CD4-positive, alpha-beta memory T cell (primary cell): Measurements from ENCODE around the gene SPATA2. TPM values are rescaled to one million over a fixed set of nuclear protein-coding genes. Genes with fewer than 3 reads are reported as not detected.

Source experiments
- CTCF ChIA-PET: fragments of 350-600 bp; sonication (Branson Sonifier 250); formaldehyde crosslinking; loops from one replicate; lab custom pipeline; 2021; ENCODE audit warnings: inconsistent platforms; ENCODE audit not compliant: partially characterized antibody; lab: Charles Lee
- POLR2A ChIA-PET: fragments of 350-600 bp; sonication (Branson Sonifier 250); formaldehyde crosslinking; loops from one replicate; lab custom pipeline; 2021; ENCODE audit not compliant: partially characterized antibody; lab: Charles Lee
- DNase-seq, 5 donors: peaks; one replicate each; pipeline versions ENCODE4 v3.0.0 to v3.0.0-alpha.2; 2020 to 2022; ENCODE audit warnings: mixed read lengths in 1 of 5
- H3K27ac ChIP-seq: one replicate; pipeline ENCODE4 v1.7.0; 2013; ENCODE audit warnings: low read depth, low read length
- H3K27me3 ChIP-seq: 2 replicates; pipeline ENCODE4 v1.7.0; 2013; ENCODE audit warnings: mild to moderate bottlenecking, low read length, moderate library complexity; ENCODE audit not compliant: insufficient read depth
- H3K36me3 ChIP-seq: 2 replicates; pipeline ENCODE4 v1.7.0; 2013; ENCODE audit warnings: mild to moderate bottlenecking, low read length, moderate library complexity; ENCODE audit not compliant: insufficient read depth
- H3K4me1 ChIP-seq: 2 replicates; pipeline ENCODE4 v1.7.0; 2013; ENCODE audit warnings: mild to moderate bottlenecking, low read length, moderate library complexity; ENCODE audit not compliant: insufficient read depth
- H3K4me3 ChIP-seq, 2 donors: one replicate each; pipeline ENCODE4 v1.7.0; 2013; ENCODE audit warnings: low read length in 2 of 2, mild to moderate bottlenecking in 1 of 2
- H3K9me3 ChIP-seq, 2 donors: one replicate each; pipeline ENCODE4 v1.7.0; 2013; ENCODE audit warnings: low read length in 2 of 2, control low read depth in 1 of 2; ENCODE audit not compliant: control insufficient read depth in 1 of 2
- H3K27ac Mint-ChIP-seq, 7 donors: one replicate each; pipeline ENCODE4 v1.8.0; 2020 to 2021; ENCODE audit warnings: mixed read lengths in 7 of 7, mild to moderate bottlenecking in 6 of 7, inconsistent platforms in 3 of 7, moderate library complexity in 3 of 7
- H3K27me3 Mint-ChIP-seq, 2 donors: one replicate each; pipeline ENCODE4 v1.8.0; 2020 to 2021; ENCODE audit warnings: mixed read lengths in 2 of 2
- H3K36me3 Mint-ChIP-seq, 2 donors: one replicate each; pipeline ENCODE4 v1.8.0; 2020 to 2021; ENCODE audit warnings: mixed read lengths in 2 of 2, inconsistent platforms in 1 of 2, mild to moderate bottlenecking in 1 of 2
- H3K4me1 Mint-ChIP-seq, 4 donors: one replicate each; pipeline ENCODE4 v1.8.0; 2020 to 2021; ENCODE audit warnings: mixed read lengths in 4 of 4, mild to moderate bottlenecking in 1 of 4
- H3K4me3 Mint-ChIP-seq, 8 donors: one replicate each; pipeline ENCODE4 v1.8.0; 2020 to 2021; ENCODE audit warnings: mixed read lengths in 8 of 8, mild to moderate bottlenecking in 7 of 8, moderate library complexity in 6 of 8, inconsistent platforms in 3 of 8
- H3K9me3 Mint-ChIP-seq, 8 donors: one replicate each; pipeline ENCODE4 v1.8.0; 2020 to 2021; ENCODE audit warnings: mixed read lengths in 8 of 8, mild to moderate bottlenecking in 5 of 8, inconsistent platforms in 3 of 8, moderate library complexity in 1 of 8
- intact Hi-C: fragments of 100-400 bp; cut with micrococcal nuclease; formaldehyde crosslinking; loops from one replicate; pipeline ENCODE4 v1.15.1; 2023
- polyA plus RNA-seq, 2 donors: library from polyadenylated mRNA; unstranded; fragments of 300-500 nt; fragmentation: Illumina TruSeq; gene quantifications; one replicate each; pipeline ENCODE4 v1.2.3, GENCODE V29; 2021
- total RNA-seq, 2 experiments: library from RNA; stranded (reverse); gene quantifications; one replicate each; pipeline ENCODE4 v1.2.3, GENCODE V29; 2021

Gene SPATA2
- total and polyA plus RNA-seq, 4 experiments from 2014 or later = 2.6 to 9.3 (median 7.8) TPM

- peaks cover 14 to 27% (median 17%) of the 10 kb centered on the region in 4 donors for H3K4me1 Mint-ChIP-seq
- Histone ChIP-seq H3K9me3 (no peaks in the 10 kb centered on the region), H3K27me3 (no peaks in the 10 kb centered on the region), H3K4me1 (peaks cover 16% of the 10 kb centered on the region), H3K27ac (no peak overlapping the region), H3K36me3 (peaks cover 16% of the 10 kb centered on the region), H3K4me3 (no peak overlapping the region)
- ChIA-PET CTCF (interaction anchor here (0.9 to 2.0 kb wide), 7 partner anchors 11 to 347 kb away, joined by 3 to 11 read pairs (median 5); no protein-coding TSS in a partner anchor), POLR2A (no interaction called here)
- no peaks in the 10 kb centered on the region for H3K9me3 Mint-ChIP-seq
- peak overlapping the region in 4 of 7 donors; percentile 30 to 71 (median 70) for H3K27ac Mint-ChIP-seq
- no peaks in the 10 kb centered on the region for H3K27me3 Mint-ChIP-seq
- H3K4me3 Mint-ChIP-seq = no peak overlapping the region
- peaks cover 16 to 53% of the 10 kb centered on the region in 2 donors for H3K36me3 Mint-ChIP-seq
- intact Hi-C loops = no loop called here
- no peak for DNase-seq
These were observed 26.1 kb downstream of the SPATA2 start for GRCh38 chr20:49889001-49889934.

GRCh38 chr20:49888212-49889000, 26.9 kb downstream of the SPATA2 start:
- Histone ChIP-seq H3K4me1 (peaks cover 7% of the 10 kb centered on the region), H3K9me3 (no peaks in the 10 kb centered on the region), H3K4me3 (no peak overlapping the region), H3K36me3 (peaks cover 22% of the 10 kb centered on the region), H3K27me3 (no peaks in the 10 kb centered on the region), H3K27ac (no peak overlapping the region)
- Mint-ChIP-seq H3K27me3 (no peaks in the 10 kb centered on the region), H3K9me3 (no peaks in the 10 kb centered on the region), H3K4me3 (no peak overlapping the region), H3K36me3 (peaks cover 24 to 58% of the 10 kb centered on the region in 2 donors), H3K4me1 (peaks cover 5 to 18% (median 9%) of the 10 kb centered on the region in 4 donors), H3K27ac (peak overlapping the region in 6 of 7 donors; percentile 39 to 79 (median 70))
- peak; percentile 42 to 54 (median 46) for DNase-seq
- intact Hi-C loops = loop anchor here (1.0 kb wide), 1 partner anchor 277 kb away; no protein-coding TSS in a partner anchor
- POLR2A ChIA-PET = no interaction called here
- CTCF ChIA-PET = interaction anchor here (1.0 to 2.0 kb wide), 6 partner anchors 11 to 346 kb away, joined by 4 to 11 read pairs (median 5); no protein-coding TSS in a partner anchor

GRCh38 chr20:49887251-49888211, 27.8 kb downstream of the SPATA2 start:
- Mint-ChIP-seq H3K9me3 (no peaks in the 10 kb centered on the region), H3K4me1 (peaks cover 3 to 9% (median 4%) of the 10 kb centered on the region in 4 donors), H3K4me3 (no peak overlapping the region), H3K27ac (peak overlapping the region in 3 of 7 donors; percentile 22 to 80 (median 70)), H3K27me3 (no peaks in the 10 kb centered on the region), H3K36me3 (peaks cover 24 to 62% of the 10 kb centered on the region in 2 donors)
- H3K27ac ChIP-seq = no peak overlapping the region
- no peak for DNase-seq
- ChIA-PET CTCF (interaction anchor here (0.6 to 2.1 kb wide), 12 partner anchors 9 to 346 kb away, joined by 3 to 19 read pairs (median 4); no protein-coding TSS in a partner anchor), POLR2A (no interaction called here)
- H3K36me3 ChIP-seq = peaks cover 24% of the 10 kb centered on the region
- H3K27me3 ChIP-seq = no peaks in the 10 kb centered on the region
- intact Hi-C loops = loop anchor here (1.0 kb wide), 1 partner anchor 276 kb away; no protein-coding TSS in a partner anchor
- H3K4me3 ChIP-seq = no peak overlapping the region
- no peaks in the 10 kb centered on the region for H3K4me1 ChIP-seq
- no peaks in the 10 kb centered on the region for H3K9me3 ChIP-seq

- H3K27me3 ChIP-seq = no peaks in the 10 kb centered on the region
- ChIA-PET POLR2A (no interaction called here), CTCF (interaction anchor here (0.6 to 2.1 kb wide), 10 partner anchors 9 to 707 kb away, joined by 3 to 19 read pairs (median 4); no protein-coding TSS in a partner anchor)
- no peaks in the 10 kb centered on the region for H3K9me3 Mint-ChIP-seq
- no peaks in the 10 kb centered on the region for H3K4me1 ChIP-seq
- intact Hi-C loops = no loop called here
- no peak overlapping the region for H3K27ac ChIP-seq
- no peaks in the 10 kb centered on the region for H3K27me3 Mint-ChIP-seq
- H3K9me3 ChIP-seq = no peaks in the 10 kb centered on the region
- DNase-seq = no peak
- no peak overlapping the region for H3K4me3 ChIP-seq
- peak overlapping the region in 1 of 7 donors; percentile 14 for H3K27ac Mint-ChIP-seq
- H3K36me3 Mint-ChIP-seq = peaks cover 28 to 70% of the 10 kb centered on the region in 2 donors
- peaks cover 0 to 8% (median 4%) of the 10 kb centered on the region in 4 donors for H3K4me1 Mint-ChIP-seq
- H3K36me3 ChIP-seq = peaks cover 28% of the 10 kb centered on the region
- H3K4me3 Mint-ChIP-seq = no peak overlapping the region
These were observed 28.6 kb downstream of the SPATA2 start for GRCh38 chr20:49886571-49887213.

- Mint-ChIP-seq H3K4me1 (peaks cover 0 to 8% (median 4%) of the 10 kb centered on the region in 4 donors), H3K27ac (peak overlapping the region in 1 of 7 donors; percentile 24), H3K9me3 (no peaks in the 10 kb centered on the region), H3K36me3 (peaks cover 28 to 79% of the 10 kb centered on the region in 2 donors), H3K4me3 (no peak overlapping the region), H3K27me3 (no peaks in the 10 kb centered on the region)
- no peaks in the 10 kb centered on the region for H3K27me3 ChIP-seq
- ChIA-PET POLR2A (no interaction called here), CTCF (interaction anchor here (0.6 to 2.1 kb wide), 3 partner anchors 8 to 706 kb away, joined by 3 to 19 read pairs (median 4); no protein-coding TSS in a partner anchor)
- intact Hi-C loops = no loop called here
- H3K36me3 ChIP-seq = peaks cover 32% of the 10 kb centered on the region
- H3K27ac ChIP-seq = no peak overlapping the region
- no peak overlapping the region for H3K4me3 ChIP-seq
- H3K4me1 ChIP-seq = no peaks in the 10 kb centered on the region
- H3K9me3 ChIP-seq = no peaks in the 10 kb centered on the region
- DNase-seq = no peak
These were observed 29.6 kb downstream of the SPATA2 start for GRCh38 chr20:49885558-49886332.
